Dedifferentiated amniotic fluid mesenchymal stem cell (primary cell): Measurements from ENCODE around the gene PDE3A.

Experiments used
- DNase-seq: peaks from one replicate; pipeline ENCODE4 v3.0.0-alpha.2; 2016; ENCODE audit errors: extremely low spot score

Gene PDE3A

GRCh38 chr12:20458011-20458410 lies 89.7 kb downstream of the PDE3A start:
- no peak for DNase-seq

DNA sequence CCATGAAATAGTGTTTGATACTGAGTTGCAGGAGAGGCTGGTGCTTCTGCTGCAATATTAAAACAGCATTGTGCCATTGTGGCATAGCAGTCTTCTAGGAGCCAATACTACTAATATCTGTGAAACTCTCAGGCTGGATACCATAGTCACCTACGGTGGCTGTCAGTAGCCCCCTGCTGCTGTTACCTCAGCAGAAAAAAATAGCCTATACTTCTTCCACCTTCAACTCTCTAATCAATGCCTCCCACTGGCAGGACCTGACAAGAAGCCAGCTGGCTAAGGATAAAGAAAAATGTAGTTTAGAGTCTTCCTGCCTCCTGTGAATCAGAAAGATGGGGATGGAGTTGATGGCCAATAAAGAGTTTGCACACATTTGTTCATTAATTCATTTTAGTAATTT lies 91.6 kb downstream of the PDE3A start:
- DNase-seq = no peak

- no peak for DNase-seq
Measured at GRCh38 chr12:20460956-20461355, 92.6 kb downstream of the PDE3A start.

GRCh38 chr12:20463913-20464524 lies 95.7 kb downstream of the PDE3A start:
- no peak for DNase-seq

DNA sequence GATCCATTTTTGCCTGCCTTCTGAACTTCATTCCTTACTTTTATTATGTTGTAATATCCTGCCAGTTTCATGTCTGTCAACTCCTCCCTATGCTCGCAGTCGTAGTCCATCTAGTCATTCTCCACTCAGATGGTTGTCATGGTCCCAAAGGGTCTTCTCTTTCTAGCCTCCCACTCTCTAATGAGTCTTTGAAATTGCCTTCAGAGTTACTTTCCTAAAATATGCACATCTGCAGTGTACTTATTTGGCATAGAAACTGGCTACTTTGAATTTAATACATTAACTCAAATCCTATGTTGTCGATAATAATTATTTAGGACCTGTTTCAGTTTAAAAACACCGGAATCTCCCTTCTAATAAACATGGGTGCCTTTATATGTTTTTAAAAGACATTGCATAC lies 101.0 kb downstream of the PDE3A start:
- DNase-seq = no peak

DNA sequence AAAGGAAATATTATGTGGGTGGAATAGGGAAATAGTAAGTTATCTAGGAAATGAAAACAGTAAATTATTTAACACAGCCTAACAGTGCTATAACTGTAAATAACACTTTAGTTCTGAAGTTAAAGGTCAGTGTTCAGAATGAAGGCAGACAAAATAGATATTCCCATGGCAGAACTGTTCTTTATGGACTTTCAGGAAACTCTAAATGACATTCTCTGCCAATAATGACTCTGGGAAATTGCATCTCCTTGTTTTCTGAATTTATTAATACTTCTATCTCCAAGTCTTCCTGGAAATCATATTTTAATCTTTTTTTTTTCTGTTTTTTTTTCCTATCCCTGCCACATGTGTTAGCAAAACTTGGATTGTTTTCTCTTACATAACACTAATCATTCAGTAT lies 101.4 kb downstream of the PDE3A start:
- DNase-seq = no peak

DNA sequence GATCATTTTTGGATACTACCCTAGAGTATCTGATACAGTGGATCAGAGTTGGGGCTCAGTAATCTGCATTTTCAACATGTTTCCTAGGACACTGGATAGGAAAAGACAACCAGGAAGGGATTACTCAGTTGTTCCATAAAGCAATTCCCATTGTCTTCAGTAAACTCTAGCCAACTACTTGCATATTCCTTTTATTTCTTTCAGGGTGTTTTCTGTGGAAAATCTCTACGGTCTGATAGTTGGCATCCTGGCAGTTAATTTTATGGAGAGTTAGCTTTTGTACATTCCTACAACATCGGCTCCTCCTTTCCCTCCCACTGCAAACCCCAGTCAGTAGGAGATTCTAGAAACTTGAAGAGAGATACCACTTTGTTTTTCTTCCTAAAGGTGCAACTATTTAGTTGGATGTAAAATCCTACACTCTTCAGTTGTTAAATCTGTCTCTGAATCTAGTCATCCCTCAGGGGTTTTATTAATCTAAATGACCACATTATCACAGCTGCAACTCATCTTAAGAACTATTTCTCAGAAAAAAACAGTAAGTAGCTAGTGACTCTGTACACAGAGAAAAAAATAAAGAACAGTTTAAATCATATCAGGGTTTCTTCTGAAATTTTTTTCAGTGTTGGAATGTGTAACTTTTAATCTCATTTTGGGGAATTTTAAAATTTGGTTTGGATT lies 103.9 kb downstream of the PDE3A start:
- no peak for DNase-seq

GRCh38 chr12:20473133-20473532 lies 104.8 kb downstream of the PDE3A start:
- no peak for DNase-seq

GRCh38 chr12:20474016-20474415 lies 105.7 kb downstream of the PDE3A start:
- no peak for DNase-seq

DNA sequence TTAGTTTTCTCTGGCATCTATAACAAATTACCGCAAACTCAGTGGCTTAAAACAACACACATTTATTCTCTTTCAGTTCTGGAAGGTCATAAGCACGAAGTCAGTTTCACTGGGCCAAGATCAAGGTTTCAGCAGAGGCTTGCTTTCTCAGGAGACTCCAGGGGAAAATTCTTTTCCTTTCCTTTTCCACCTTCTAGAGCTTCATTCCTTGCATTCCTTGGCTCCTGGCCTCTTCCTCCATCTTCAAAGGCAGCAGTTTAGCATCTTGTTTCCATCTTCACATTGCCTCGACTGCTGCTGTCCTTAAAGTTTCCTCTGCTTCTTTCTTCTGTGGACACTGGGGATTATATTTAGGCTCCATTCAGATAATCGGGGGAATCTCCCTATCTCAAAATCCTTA lies 106.1 kb downstream of the PDE3A start:
- DNase-seq = no peak

DNA sequence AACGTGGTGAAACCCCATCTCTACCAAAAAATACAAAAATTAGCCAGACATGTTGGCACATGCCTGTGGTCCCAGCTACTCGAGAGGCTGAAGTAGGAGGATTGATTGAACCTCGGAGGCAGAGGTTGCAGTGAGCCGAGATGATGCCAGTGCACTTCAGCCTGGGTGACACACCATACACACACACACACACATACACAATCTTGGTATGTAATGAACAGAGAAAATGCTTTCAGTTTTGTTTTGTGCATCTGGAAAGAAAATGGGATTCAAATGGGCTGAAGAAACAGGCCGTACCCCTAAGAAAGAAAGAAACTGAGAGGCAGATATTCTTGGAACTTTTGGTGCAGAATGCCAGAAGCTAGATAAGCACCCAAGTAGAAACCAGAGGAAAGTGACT lies 107.2 kb downstream of the PDE3A start:
- no peak for DNase-seq

DNA sequence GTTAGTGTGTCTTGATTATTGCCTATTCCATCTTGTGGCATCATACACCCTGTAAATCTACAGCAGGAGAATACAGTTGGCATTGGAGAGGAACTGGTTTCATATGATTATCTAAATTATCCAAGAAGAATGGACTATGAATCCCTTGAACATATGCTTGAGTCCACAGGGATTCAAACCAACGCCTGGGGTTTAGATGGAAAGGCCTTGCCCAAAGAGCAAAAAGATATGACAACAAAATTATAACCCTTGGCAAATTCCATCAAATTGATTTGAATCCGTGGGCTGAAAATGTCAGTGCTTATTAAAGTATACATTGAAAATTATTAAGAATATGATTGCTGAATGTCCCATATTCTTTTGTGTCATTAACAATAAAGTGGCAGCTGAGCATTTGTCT lies 108.2 kb downstream of the PDE3A start:
- DNase-seq = no peak

- no peak for DNase-seq
Measured at GRCh38 chr12:20477255-20477654, 108.9 kb downstream of the PDE3A start.

- no peak for DNase-seq
Measured at GRCh38 chr12:20477672-20478071, 109.3 kb downstream of the PDE3A start.

- no peak for DNase-seq
Measured at GRCh38 chr12:20482491-20483054, 114.2 kb downstream of the PDE3A start.

- no peak for DNase-seq
Measured at GRCh38 chr12:20483776-20484175, 115.4 kb downstream of the PDE3A start.

DNA sequence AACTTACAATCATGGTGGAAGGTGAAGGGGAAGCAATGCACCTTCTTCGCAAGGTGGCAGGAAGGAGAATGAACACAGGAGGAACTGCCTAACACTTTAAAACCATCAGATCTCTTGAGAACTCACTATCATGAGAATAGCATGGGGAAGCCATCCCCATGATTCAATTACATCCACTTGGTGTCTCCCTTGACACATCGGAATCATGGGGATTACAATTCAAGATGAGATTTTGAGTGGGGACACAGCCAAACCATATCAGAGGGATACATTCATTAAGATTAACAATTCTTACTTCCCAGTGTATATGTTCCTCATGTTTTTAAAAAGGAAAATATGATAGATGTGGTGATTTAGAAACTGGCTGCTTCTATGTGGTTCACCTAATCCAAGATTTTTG lies 117.9 kb downstream of the PDE3A start:
- DNase-seq = no peak

GRCh38 chr12:20487519-20487918 lies 119.2 kb downstream of the PDE3A start:
- peak; percentile 53 for DNase-seq

DNA sequence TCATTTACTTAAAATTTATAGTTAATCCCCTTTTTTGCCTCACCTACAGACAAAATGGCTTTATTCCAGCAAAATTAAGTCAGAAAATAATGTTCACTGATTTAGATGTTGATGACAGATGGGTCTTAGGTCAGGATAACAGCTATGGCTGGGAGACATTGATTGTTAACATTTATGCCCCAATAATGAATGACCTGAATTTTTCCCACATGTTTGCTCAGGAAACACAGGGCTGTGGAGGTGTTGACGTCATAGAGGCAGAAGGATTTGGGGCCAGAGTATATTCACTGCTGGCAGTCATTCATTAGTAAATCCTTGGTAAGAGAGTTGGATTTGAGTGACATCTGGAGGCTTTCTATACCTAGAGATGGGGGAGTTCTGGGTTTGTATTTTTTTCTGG lies 121.3 kb downstream of the PDE3A start:
- no peak for DNase-seq

DNA sequence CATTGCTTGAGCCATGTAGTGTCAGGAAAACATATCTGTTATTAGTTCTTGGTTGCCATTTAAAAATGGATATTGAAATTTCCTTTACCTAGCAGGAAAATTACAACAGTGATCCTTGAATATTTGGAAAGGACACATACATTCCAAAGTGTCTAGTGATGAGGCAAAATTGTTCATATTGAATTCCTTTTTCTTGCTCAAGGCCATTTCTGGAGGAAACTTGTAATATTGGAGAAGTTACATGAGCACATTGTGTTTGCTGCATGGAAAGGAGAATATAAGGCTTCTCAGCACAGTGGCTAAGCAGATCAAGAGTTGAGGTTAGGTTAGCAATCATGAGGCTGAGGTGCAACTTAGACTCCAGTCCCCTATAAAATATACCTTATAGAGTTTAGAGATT lies 121.9 kb downstream of the PDE3A start:
- peak; percentile 34 for DNase-seq

DNA sequence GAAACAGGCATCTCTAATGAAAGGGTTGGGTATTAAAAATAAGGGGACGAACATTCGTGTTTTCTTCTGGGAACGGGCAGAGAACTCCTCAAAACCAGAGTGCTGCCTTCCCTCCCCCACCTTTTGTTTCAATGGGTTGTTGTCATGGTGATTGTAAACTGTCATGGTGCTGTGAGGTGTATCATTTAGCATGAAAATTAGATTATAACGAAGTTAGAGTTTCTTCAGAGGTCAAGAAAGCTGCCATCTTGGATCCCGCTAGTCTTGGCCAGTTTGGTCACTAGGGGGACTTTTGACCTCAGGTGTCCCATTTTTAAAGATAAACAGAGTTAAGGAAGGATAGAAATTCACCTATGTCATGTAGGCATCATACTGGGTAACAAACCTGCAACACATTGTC lies 123.0 kb downstream of the PDE3A start:
- no peak for DNase-seq

DNA sequence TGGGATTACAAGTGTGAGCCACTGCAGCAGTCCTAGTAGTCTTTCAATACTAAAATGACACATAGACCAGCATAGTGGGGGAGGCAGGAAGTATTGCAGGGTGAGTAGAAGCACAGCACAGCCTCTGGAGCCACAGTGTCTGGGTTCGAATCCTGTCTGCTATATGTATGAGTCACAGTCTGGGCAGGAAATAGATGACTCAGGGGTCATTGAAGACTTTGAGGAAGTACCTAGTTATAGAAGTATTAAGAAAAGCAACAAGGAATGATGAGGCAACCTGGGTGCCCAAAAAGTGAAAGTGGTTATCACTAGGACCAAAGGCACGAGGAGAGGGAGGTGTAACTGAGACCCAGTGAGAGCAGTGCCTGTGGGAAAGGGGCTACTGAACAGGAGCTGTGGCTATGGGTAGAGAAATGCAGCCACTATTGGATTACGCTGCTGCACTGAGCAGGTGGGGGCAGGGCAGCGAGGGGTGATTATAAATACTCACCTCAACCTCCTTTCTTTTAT lies 124.0 kb downstream of the PDE3A start:
- DNase-seq = no peak

- no peak for DNase-seq
Measured at GRCh38 chr12:20493934-20494333, 125.6 kb downstream of the PDE3A start.
